Measurements from ENCODE around the gene WDR27.

The WDR27 gene

DNA sequence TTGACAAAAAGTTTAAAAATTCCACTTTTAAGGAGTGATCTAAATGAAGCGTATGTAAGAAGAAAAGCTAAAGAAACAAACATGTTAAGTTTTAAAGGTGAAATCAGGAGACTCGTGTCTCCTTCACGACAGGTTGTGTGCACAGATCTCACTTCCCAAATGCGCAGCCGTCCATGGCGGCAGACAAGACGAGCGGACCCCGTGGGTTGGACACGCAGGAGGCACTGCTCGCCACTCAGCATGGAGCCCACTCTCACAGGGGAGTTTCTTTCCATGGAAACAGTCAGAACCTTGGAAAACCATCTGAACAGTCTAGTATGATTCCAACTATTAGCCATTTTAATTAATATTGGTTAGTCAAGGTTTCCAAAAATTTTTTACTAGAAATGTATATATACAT, 48.9 kb downstream of the WDR27 start:
- no peak for TF ChIP-seq TOX (CRISPR knock-in tag; IDR thresholded peaks at IDR 0.05; ENCODE audit: borderline replicate concordance)
- no peak for TF ChIP-seq ESRRG (CRISPR knock-in tag; IDR thresholded peaks at IDR 0.05)
- TF ChIP-seq, protein P1, sequence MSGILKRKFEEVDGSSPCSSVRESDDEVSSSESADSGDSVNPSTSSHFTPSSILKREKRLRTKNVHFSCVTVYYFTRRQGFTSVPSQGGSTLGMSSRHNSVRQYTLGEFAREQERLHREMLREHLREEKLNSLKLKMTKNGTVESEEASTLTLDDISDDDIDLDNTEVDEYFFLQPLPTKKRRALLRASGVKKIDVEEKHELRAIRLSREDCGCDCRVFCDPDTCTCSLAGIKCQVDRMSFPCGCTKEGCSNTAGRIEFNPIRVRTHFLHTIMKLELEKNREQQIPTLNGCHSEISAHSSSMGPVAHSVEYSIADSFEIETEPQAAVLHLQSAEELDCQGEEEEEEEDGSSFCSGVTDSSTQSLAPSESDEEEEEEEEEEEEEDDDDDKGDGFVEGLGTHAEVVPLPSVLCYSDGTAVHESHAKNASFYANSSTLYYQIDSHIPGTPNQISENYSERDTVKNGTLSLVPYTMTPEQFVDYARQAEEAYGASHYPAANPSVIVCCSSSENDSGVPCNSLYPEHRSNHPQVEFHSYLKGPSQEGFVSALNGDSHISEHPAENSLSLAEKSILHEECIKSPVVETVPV (CRISPR knock-in tag; IDR thresholded peaks at IDR 0.05): no peak
- ATAC-seq: no peak

DNA sequence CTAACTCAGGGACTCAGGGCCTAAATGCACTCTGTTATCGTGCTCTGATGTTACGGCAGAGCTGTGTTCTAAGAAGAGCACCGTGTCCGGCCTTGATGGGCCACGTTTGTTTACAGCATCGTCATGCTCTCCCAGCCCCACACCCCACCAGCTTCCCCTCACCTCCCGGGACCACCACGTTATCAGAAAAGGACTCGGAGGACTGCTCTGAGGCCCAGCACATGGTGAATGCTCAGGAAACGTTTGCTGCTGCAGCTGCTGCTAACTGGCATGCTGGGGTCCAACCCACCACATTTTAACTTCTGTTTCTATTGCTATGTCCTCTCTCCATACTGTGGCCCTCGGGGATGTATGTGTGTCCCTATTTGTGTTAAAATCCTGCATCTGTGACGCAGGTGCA, 50.3 kb downstream of the WDR27 start:
- TF ChIP-seq ISL1 (CRISPR knock-in tag; IDR thresholded peaks at IDR 0.05) (no peak), CSDC2 (CRISPR knock-in tag; IDR thresholded peaks at IDR 0.05) (no peak), PPARA (CRISPR knock-in tag; IDR thresholded peaks at IDR 0.05; ENCODE audit: borderline replicate concordance) (no peak), GLIS3 (CRISPR knock-in tag; IDR thresholded peaks at IDR 0.05) (no peak), SNAI2 (CRISPR knock-in tag; IDR thresholded peaks at IDR 0.05) (no peak), ZNF70 (CRISPR knock-in tag; IDR thresholded peaks at IDR 0.05) (no peak), ZC3H10 (CRISPR knock-in tag; IDR thresholded peaks at IDR 0.05) (no peak), BACH2 (CRISPR knock-in tag; IDR thresholded peaks at IDR 0.05; ENCODE audit: borderline replicate concordance) (no peak), TOX (CRISPR knock-in tag; IDR thresholded peaks at IDR 0.05; ENCODE audit: borderline replicate concordance) (no peak), RARB (CRISPR knock-in tag; IDR thresholded peaks at IDR 0.05) (no peak), TCF4 (CRISPR knock-in tag; IDR thresholded peaks at IDR 0.05; ENCODE audit: borderline replicate concordance) (no peak), OSR1 (CRISPR knock-in tag; IDR thresholded peaks at IDR 0.05) (no peak), ARNTL (CRISPR knock-in tag; IDR thresholded peaks at IDR 0.05; ENCODE audit: borderline replicate concordance, low read depth) (no peak), ESRRG (CRISPR knock-in tag; IDR thresholded peaks at IDR 0.05) (no peak)
- TF ChIP-seq, protein P2, sequence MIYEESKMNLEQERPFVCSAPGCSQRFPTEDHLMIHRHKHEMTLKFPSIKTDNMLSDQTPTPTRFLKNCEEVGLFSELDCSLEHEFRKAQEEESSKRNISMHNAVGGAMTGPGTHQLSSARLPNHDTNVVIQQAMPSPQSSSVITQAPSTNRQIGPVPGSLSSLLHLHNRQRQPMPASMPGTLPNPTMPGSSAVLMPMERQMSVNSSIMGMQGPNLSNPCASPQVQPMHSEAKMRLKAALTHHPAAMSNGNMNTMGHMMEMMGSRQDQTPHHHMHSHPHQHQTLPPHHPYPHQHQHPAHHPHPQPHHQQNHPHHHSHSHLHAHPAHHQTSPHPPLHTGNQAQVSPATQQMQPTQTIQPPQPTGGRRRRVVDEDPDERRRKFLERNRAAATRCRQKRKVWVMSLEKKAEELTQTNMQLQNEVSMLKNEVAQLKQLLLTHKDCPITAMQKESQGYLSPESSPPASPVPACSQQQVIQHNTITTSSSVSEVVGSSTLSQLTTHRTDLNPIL (CRISPR knock-in tag; IDR thresholded peaks at IDR 0.05; ENCODE audit: low read depth): no peak
- TF ChIP-seq, protein P3, sequence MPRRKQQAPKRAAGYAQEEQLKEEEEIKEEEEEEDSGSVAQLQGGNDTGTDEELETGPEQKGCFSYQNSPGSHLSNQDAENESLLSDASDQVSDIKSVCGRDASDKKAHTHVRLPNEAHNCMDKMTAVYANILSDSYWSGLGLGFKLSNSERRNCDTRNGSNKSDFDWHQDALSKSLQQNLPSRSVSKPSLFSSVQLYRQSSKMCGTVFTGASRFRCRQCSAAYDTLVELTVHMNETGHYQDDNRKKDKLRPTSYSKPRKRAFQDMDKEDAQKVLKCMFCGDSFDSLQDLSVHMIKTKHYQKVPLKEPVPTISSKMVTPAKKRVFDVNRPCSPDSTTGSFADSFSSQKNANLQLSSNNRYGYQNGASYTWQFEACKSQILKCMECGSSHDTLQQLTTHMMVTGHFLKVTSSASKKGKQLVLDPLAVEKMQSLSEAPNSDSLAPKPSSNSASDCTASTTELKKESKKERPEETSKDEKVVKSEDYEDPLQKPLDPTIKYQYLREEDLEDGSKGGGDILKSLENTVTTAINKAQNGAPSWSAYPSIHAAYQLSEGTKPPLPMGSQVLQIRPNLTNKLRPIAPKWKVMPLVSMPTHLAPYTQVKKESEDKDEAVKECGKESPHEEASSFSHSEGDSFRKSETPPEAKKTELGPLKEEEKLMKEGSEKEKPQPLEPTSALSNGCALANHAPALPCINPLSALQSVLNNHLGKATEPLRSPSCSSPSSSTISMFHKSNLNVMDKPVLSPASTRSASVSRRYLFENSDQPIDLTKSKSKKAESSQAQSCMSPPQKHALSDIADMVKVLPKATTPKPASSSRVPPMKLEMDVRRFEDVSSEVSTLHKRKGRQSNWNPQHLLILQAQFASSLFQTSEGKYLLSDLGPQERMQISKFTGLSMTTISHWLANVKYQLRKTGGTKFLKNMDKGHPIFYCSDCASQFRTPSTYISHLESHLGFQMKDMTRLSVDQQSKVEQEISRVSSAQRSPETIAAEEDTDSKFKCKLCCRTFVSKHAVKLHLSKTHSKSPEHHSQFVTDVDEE (CRISPR knock-in tag; IDR thresholded peaks at IDR 0.05): no peak
- TF ChIP-seq, protein P4, sequence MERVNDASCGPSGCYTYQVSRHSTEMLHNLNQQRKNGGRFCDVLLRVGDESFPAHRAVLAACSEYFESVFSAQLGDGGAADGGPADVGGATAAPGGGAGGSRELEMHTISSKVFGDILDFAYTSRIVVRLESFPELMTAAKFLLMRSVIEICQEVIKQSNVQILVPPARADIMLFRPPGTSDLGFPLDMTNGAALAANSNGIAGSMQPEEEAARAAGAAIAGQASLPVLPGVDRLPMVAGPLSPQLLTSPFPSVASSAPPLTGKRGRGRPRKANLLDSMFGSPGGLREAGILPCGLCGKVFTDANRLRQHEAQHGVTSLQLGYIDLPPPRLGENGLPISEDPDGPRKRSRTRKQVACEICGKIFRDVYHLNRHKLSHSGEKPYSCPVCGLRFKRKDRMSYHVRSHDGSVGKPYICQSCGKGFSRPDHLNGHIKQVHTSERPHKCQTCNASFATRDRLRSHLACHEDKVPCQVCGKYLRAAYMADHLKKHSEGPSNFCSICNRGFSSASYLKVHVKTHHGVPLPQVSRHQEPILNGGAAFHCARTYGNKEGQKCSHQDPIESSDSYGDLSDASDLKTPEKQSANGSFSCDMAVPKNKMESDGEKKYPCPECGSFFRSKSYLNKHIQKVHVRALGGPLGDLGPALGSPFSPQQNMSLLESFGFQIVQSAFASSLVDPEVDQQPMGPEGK (CRISPR knock-in tag; IDR thresholded peaks at IDR 0.05; ENCODE audit: borderline replicate concordance): no peak
- no peak for ATAC-seq

DNA sequence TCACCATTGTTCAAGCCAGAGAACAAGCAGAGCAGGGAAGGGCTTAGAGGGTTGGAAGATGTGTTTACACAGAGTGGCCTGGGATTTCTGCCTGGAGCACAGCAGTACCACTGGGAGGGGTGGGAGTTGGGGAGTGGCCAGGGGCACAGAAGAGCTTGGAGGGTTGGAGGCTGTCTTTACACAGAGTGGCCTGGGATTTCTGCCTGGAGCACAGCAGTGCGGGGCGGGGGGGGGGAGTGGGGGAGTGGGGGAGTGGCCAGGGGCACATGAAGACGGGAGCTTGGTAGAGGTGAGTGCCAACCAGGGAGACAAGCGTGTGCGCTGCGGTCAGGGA, 50.9 kb downstream of the WDR27 start:
- no peak for ATAC-seq
- TF ChIP-seq GLIS3 (CRISPR knock-in tag; IDR thresholded peaks at IDR 0.05) (no peak), ZNF70 (CRISPR knock-in tag; IDR thresholded peaks at IDR 0.05) (no peak), ZFP3 (CRISPR knock-in tag; IDR thresholded peaks at IDR 0.05) (no peak), CSDC2 (CRISPR knock-in tag; IDR thresholded peaks at IDR 0.05) (no peak), TCF4 (CRISPR knock-in tag; IDR thresholded peaks at IDR 0.05; ENCODE audit: borderline replicate concordance) (no peak), ZFP30 (CRISPR knock-in tag; IDR thresholded peaks at IDR 0.05) (no peak)
- TF ChIP-seq, protein P3 (CRISPR knock-in tag; IDR thresholded peaks at IDR 0.05): no peak
- TF ChIP-seq, protein P2 (CRISPR knock-in tag; IDR thresholded peaks at IDR 0.05; ENCODE audit: low read depth): no peak
- TF ChIP-seq, protein P1 (CRISPR knock-in tag; IDR thresholded peaks at IDR 0.05): no peak
- TF ChIP-seq, protein P5, sequence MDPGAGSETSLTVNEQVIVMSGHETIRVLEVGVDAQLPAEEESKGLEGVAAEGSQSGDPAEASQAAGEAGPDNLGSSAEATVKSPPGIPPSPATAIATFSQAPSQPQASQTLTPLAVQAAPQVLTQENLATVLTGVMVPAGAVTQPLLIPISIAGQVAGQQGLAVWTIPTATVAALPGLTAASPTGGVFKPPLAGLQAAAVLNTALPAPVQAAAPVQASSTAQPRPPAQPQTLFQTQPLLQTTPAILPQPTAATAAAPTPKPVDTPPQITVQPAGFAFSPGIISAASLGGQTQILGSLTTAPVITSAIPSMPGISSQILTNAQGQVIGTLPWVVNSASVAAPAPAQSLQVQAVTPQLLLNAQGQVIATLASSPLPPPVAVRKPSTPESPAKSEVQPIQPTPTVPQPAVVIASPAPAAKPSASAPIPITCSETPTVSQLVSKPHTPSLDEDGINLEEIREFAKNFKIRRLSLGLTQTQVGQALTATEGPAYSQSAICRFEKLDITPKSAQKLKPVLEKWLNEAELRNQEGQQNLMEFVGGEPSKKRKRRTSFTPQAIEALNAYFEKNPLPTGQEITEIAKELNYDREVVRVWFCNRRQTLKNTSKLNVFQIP (CRISPR knock-in tag; IDR thresholded peaks at IDR 0.05; ENCODE audit: borderline replicate concordance, low read depth): no peak
